ENCODE measurements around the gene OR1L6. TPM values are rescaled to one million over a fixed set of nuclear protein-coding genes. Genes with fewer than 3 reads are reported as not detected.

OR1L6 gene
- total RNA-seq, 2 experiments from 2014 or later = not detected

DNA sequence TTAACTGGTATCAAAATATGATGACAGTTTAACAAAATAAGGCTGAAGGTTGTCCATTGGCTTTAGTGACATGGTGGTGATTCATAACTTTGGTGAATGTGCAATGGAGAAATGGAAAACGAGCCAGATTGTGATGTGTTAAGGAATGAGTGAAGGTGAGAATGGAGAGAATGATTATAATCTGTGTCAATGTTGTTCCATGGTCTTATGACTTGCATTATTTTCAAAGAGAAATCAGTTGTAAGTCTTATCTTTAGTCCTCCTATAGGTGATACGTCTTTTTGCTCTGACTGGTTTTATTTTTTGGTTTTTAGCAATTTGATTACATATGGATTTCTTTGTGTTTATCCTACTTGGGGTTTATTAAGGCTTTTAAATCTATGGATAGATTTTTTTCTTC, 12.7 kb downstream of the OR1L6 start:
- no peak overlapping the region for H3K27ac Mint-ChIP-seq
- CTCF ChIA-PET = no interaction called here
- intact Hi-C loops (cut with micrococcal nuclease) = no loop called here
- H3K4me3 Mint-ChIP-seq = no peak overlapping the region
- H3K4me1 Mint-ChIP-seq (ENCODE audit: low read depth) = no peaks in the 10 kb centered on the region
- peaks cover 20% of the 10 kb centered on the region for H3K9me3 Mint-ChIP-seq
- no peaks in the 10 kb centered on the region for H3K27me3 Mint-ChIP-seq
- DNase-seq (no peak), ATAC-seq (no peak)
- TF ChIP-seq CTCF (IDR thresholded peaks at IDR 0.05) = no peak
- peaks cover 2% of the 10 kb centered on the region for H3K36me3 Mint-ChIP-seq (ENCODE audit: low read depth)
- POLR2A ChIA-PET = no interaction called here

GRCh38 chr9:122767817-122768216, 25.7 kb downstream of the OR1L6 start:
- ChIA-PET CTCF (no interaction called here), POLR2A (no interaction called here)
- Mint-ChIP-seq H3K36me3 (ENCODE audit: low read depth) (no peaks in the 10 kb centered on the region), H3K4me1 (ENCODE audit: low read depth) (no peaks in the 10 kb centered on the region), H3K4me3 (no peak overlapping the region), H3K27me3 (no peaks in the 10 kb centered on the region), H3K9me3 (peaks cover 12% of the 10 kb centered on the region), H3K27ac (no peak overlapping the region)
- DNase-seq (no peak), ATAC-seq (no peak)
- TF ChIP-seq CTCF (IDR thresholded peaks at IDR 0.05) = no peak
- intact Hi-C loops (cut with micrococcal nuclease) = no loop called here

DNA sequence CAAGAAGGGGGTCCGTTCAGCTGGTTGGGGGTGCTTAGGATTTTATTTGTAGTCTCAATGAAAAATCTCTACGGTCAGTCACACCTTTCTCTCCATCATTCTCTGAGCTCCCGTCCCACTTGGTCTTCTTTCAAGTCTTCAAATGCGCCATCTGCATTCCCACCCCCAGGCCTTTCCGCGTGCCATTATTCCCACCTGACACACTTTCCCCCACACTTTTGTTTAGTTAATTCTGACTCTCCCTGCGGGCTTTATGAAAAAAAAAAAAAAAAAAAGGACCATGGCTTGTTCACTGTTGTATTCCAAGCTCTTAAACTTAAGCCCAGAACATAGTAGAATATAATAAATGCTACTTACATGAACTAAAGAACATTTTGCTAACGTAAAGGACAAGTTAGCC, 34.9 kb downstream of the OR1L6 start:
- POLR2A ChIA-PET = no interaction called here
- Mint-ChIP-seq H3K36me3 (ENCODE audit: low read depth) (no peaks in the 10 kb centered on the region), H3K4me1 (ENCODE audit: low read depth) (no peaks in the 10 kb centered on the region), H3K4me3 (no peak overlapping the region), H3K27ac (no peak overlapping the region), H3K27me3 (peaks cover 4% of the 10 kb centered on the region), H3K9me3 (peaks cover 4% of the 10 kb centered on the region)
- intact Hi-C loops (cut with micrococcal nuclease) = no loop called here
- CTCF ChIA-PET = no interaction called here
- DNase-seq = no peak
- no peak for ATAC-seq
- TF ChIP-seq CTCF (IDR thresholded peaks at IDR 0.05) = no peak

DNA sequence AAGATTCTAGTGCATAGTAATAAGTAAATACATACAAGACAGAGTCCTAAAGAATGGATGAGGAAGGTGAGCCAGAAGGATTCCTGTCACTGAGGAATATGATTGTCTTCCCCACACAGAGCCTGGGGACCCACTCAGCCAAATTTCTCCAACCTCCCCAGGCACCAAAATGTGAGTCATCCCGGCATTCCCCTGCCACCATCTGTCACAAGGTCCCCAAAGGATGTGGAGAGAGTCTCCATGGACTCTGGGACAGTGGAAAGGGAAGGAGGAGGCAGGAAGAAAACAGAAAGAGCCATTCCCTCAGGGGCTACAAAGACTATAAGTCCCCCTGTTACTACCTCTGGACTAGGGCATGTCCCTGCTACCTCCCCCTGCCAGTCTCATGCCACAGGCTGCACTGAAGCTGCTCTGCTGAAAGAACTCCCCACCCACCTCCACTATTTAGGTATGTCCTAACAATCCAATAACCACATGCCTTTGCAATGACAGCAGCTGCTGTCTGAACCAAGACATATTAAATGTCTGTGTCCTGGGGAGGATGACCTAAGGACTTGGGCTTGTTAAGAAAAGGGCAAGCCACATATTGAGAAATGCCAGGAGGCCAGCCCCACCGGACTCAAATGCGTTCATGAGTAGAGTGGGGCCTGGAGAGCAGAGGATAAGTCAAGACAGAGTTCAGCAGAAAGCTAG, 36.0 kb downstream of the OR1L6 start:
- no peak for DNase-seq
- ATAC-seq = no peak
- H3K9me3 Mint-ChIP-seq = peaks cover 4% of the 10 kb centered on the region
- POLR2A ChIA-PET = no interaction called here
- no peaks in the 10 kb centered on the region for H3K4me1 Mint-ChIP-seq (ENCODE audit: low read depth)
- no peak overlapping the region for H3K27ac Mint-ChIP-seq
- H3K4me3 Mint-ChIP-seq = no peak overlapping the region
- CTCF ChIA-PET = interaction anchor here (1.2 to 1.8 kb wide), 2 partner anchors 12 to 280 kb away, joined by 3 to 4 read pairs; no protein-coding TSS in a partner anchor
- intact Hi-C loops (cut with micrococcal nuclease) = no loop called here
- TF ChIP-seq CTCF (IDR thresholded peaks at IDR 0.05) = no peak
- H3K27me3 Mint-ChIP-seq = peaks cover 4% of the 10 kb centered on the region
- H3K36me3 Mint-ChIP-seq (ENCODE audit: low read depth) = no peaks in the 10 kb centered on the region

DNA sequence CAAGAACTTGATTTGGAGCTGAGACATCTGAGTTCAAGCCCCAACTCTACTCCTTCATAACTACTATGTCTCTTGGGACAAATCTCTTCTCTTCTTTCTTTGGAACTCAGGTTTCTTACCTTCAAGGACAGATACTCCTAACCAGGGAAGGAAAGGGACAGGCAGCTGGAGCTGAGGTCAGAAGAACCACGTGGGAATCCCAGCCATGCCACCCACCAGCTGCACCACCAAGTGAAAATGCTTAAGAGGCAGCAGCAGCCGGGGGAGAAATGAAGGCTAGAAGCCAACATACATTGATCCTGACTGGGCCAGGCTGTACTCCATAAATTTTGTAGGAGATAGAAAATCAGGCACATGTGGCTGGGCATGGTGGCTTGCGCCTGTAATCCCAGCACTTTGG, 37.1 kb downstream of the OR1L6 start:
- H3K9me3 Mint-ChIP-seq = no peaks in the 10 kb centered on the region

More for the DNA sequence above, 37.1 kb downstream of the OR1L6 start:
- ChIA-PET POLR2A (no interaction called here), CTCF (interaction anchor here (1.8 kb wide), 1 partner anchor 281 kb away, joined by 4 read pairs; no protein-coding TSS in a partner anchor)
- no peak for TF ChIP-seq CTCF (IDR thresholded peaks at IDR 0.05)
- DNase-seq = no peak
- ATAC-seq = no peak
- Mint-ChIP-seq H3K4me1 (ENCODE audit: low read depth) (no peaks in the 10 kb centered on the region), H3K36me3 (ENCODE audit: low read depth) (no peaks in the 10 kb centered on the region), H3K27ac (no peak overlapping the region), H3K27me3 (no peaks in the 10 kb centered on the region), H3K4me3 (no peak overlapping the region)
- intact Hi-C loops (cut with micrococcal nuclease) = no loop called here
